ENCODE results near the gene TNK2. TPM values are rescaled to one million over a fixed set of nuclear protein-coding genes. Genes with fewer than 3 reads are reported as not detected.

Gene TNK2
- total RNA-seq, 4 donors from 2014 or later, result 40.5 to 54.0 (median 49.3) TPM

DNA sequence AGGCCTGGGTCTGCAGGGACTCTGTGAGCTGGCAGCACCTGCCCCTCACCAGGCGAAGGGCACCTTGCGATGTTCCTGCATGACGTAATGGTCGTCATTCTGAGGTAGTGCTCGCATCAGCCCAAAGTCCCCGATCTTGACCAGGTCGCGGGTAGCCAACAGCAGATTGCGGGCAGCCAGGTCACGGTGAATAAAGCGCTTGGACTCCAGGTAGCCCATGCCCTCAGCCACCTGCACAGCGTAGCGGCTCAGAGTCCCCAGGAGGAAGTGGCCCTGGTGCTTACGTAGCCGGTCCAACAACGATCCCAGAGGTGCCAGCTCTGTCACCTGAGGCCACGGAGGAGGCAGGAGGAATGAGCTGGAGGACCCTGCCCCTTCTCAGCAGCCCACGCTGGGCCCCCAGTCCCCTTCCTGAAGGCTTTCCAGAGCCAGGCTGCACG is 26.3 kb downstream of the TNK2 start:
- no peak overlapping the region for H3K4me3 ChIP-seq
- DNase-seq, result no peak
- peak overlapping the region in 1 of 4 donors; percentile 37 for H3K27ac ChIP-seq
- intact Hi-C loops (cut with DNase I; ENCODE audit: low total_unique reads), result no loop called here
- H3K4me1 ChIP-seq, result peaks cover 37 to 38% of the 10 kb centered on the region in 2 donors
- no peaks in the 10 kb centered on the region for H3K9me3 ChIP-seq
- in situ Hi-C loops (cut with MboI; ENCODE audit: low sequenced_read_pairs in 4 of 4), result no loop called here
- no peak for TF ChIP-seq POLR2A (IDR thresholded peaks at IDR 0.05)
- TF ChIP-seq, protein P1, sequence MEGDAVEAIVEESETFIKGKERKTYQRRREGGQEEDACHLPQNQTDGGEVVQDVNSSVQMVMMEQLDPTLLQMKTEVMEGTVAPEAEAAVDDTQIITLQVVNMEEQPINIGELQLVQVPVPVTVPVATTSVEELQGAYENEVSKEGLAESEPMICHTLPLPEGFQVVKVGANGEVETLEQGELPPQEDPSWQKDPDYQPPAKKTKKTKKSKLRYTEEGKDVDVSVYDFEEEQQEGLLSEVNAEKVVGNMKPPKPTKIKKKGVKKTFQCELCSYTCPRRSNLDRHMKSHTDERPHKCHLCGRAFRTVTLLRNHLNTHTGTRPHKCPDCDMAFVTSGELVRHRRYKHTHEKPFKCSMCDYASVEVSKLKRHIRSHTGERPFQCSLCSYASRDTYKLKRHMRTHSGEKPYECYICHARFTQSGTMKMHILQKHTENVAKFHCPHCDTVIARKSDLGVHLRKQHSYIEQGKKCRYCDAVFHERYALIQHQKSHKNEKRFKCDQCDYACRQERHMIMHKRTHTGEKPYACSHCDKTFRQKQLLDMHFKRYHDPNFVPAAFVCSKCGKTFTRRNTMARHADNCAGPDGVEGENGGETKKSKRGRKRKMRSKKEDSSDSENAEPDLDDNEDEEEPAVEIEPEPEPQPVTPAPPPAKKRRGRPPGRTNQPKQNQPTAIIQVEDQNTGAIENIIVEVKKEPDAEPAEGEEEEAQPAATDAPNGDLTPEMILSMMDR (IDR thresholded peaks at IDR 0.05 in 4 of 5, conservative IDR thresholded peaks at IDR 0.05 in 1 of 5), result no peak
- H3K36me3 ChIP-seq, result peaks cover 0 to 47% of the 10 kb centered on the region in 2 donors
- H3K27me3 ChIP-seq, result no peaks in the 10 kb centered on the region
- ATAC-seq, result no peak

DNA sequence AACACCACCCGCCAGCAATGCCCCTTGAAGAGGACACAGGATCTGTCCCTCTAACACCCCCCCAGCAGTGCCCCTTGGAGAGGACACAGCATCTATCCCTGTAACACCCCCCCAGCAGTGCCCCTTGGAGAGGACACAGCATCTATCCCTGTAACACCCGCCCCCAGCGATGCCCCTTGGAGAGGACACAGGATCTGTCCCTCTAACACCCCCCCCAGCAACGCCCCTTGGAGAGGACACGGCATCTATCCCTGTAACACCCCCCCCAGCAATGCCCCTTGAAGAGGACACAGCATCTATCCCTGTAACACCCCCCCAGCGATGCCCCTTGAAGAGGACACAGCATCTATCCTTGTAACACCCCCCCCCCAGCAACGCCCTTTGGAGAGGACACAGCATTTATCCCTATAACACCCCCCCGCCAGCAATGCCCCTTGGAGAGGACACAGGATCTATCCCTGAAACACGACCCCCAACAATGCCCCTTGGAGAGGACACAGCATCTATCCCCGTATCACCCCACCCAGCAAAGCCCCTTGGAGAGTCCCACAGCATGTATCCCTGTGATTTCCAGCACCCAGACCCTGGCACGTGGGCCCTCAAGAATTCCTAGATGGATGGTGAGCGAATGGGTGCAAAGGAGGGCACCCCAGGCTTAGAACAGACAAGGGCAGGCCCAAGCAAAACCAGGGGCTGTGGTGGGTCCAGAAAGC is 26.9 kb downstream of the TNK2 start:
- Histone ChIP-seq H3K9me3 (no peaks in the 10 kb centered on the region), H3K27me3 (no peaks in the 10 kb centered on the region), H3K4me3 (no peak overlapping the region), H3K27ac (peak overlapping the region in 1 of 4 donors; percentile 37), H3K4me1 (peaks cover 35 to 36% of the 10 kb centered on the region in 2 donors), H3K36me3 (peaks cover 0 to 47% of the 10 kb centered on the region in 2 donors)
- DNase-seq (no peak), ATAC-seq (no peak)
- no peak for TF ChIP-seq POLR2A (IDR thresholded peaks at IDR 0.05)
- TF ChIP-seq, protein P1 (IDR thresholded peaks at IDR 0.05 in 4 of 5, conservative IDR thresholded peaks at IDR 0.05 in 1 of 5), result no peak
- in situ Hi-C loops (cut with MboI; ENCODE audit: low sequenced_read_pairs in 4 of 4) (no loop called here), intact Hi-C loops (cut with DNase I; ENCODE audit: low total_unique reads) (no loop called here)

GRCh38 chr3:195880037-195880431 is 28.3 kb downstream of the TNK2 start:
- H3K9me3 ChIP-seq, result no peaks in the 10 kb centered on the region
- H3K27ac ChIP-seq, result peak overlapping the region; percentile 26 to 93 (median 89)
- in situ Hi-C loops (cut with MboI; ENCODE audit: low sequenced_read_pairs in 4 of 4), result no loop called here
- DNase-seq (no peak), ATAC-seq (no peak)
- peaks cover 30 to 32% of the 10 kb centered on the region in 2 donors for H3K4me1 ChIP-seq
- no peaks in the 10 kb centered on the region for H3K27me3 ChIP-seq
- TF ChIP-seq, protein P1 (IDR thresholded peaks at IDR 0.05 in 4 of 5, conservative IDR thresholded peaks at IDR 0.05 in 1 of 5), result no peak
- no peak for TF ChIP-seq POLR2A (IDR thresholded peaks at IDR 0.05)
- peaks cover 0 to 47% of the 10 kb centered on the region in 2 donors for H3K36me3 ChIP-seq
- intact Hi-C loops (cut with DNase I; ENCODE audit: low total_unique reads), result no loop called here
- H3K4me3 ChIP-seq, result no peak overlapping the region

- peaks cover 25 to 27% of the 10 kb centered on the region in 2 donors for H3K4me1 ChIP-seq
- DNase-seq (no peak), ATAC-seq (no peak)
- TF ChIP-seq, protein P1 (IDR thresholded peaks at IDR 0.05 in 4 of 5, conservative IDR thresholded peaks at IDR 0.05 in 1 of 5), result no peak
- no peak for TF ChIP-seq POLR2A (IDR thresholded peaks at IDR 0.05)
- in situ Hi-C loops (cut with MboI; ENCODE audit: low sequenced_read_pairs in 4 of 4), result no loop called here
- H3K9me3 ChIP-seq, result no peaks in the 10 kb centered on the region
- H3K36me3 ChIP-seq, result peaks cover 0 to 45% of the 10 kb centered on the region in 2 donors
- no peak overlapping the region for H3K4me3 ChIP-seq
- H3K27me3 ChIP-seq, result no peaks in the 10 kb centered on the region
- intact Hi-C loops (cut with DNase I; ENCODE audit: low total_unique reads), result no loop called here
- peak overlapping the region; percentile 37 to 93 (median 89) for H3K27ac ChIP-seq
Observed at GRCh38 chr3:195879416-195880036, 28.8 kb downstream of the TNK2 start.

All from gastrocnemius medialis (tissue), 4 donors.